Hepatocyte (in vitro differentiated cells): Measurements from ENCODE around the gene TPM2. TPM values are rescaled to one million over a fixed set of nuclear protein-coding genes. Genes with fewer than 3 reads are reported as not detected.

Experiments used
- DNase-seq: peaks from one replicate; pipeline ENCODE4 v3.0.0-alpha.2; 2016; ENCODE audit warnings: low spot score
- H2AFZ ChIP-seq: fragments of 200-600 bp; sonication (generic); 2 replicates; pipeline ENCODE4 v1.6.0; 2016; ENCODE audit warnings: antibody characterized with exemption, mild to moderate bottlenecking
- H3K27ac ChIP-seq: fragments of 200-600 bp; sonication (generic); 2 replicates; pipeline ENCODE4 v1.5.1; 2016; ENCODE audit warnings: mild to moderate bottlenecking
- H3K27me3 ChIP-seq: fragments of 200-600 bp; sonication (generic); 2 replicates; pipeline ENCODE4 v1.6.1; 2016
- H3K36me3 ChIP-seq: fragments of 200-600 bp; sonication (generic); replicated peaks from 2 replicates; pipeline ENCODE4 v1.5.1; 2016; ENCODE audit warnings: low read depth; ENCODE audit not compliant: insufficient read depth
- H3K4me1 ChIP-seq: fragments of 200-600 bp; sonication (generic); 2 replicates; pipeline ENCODE4 v1.5.1; 2016; ENCODE audit warnings: mild to moderate bottlenecking, moderate library complexity; ENCODE audit not compliant: insufficient read depth
- H3K4me2 ChIP-seq: fragments of 200-600 bp; sonication (generic); 2 replicates; pipeline ENCODE4 v1.6.0; 2016
- H3K4me3 ChIP-seq: fragments of 200-600 bp; sonication (generic); 2 replicates; pipeline ENCODE4 v1.5.1; 2016; ENCODE audit warnings: mild to moderate bottlenecking
- H3K79me2 ChIP-seq: fragments of 200-600 bp; sonication (generic); 2 replicates; pipeline ENCODE4 v1.6.0; 2017; ENCODE audit warnings: mild to moderate bottlenecking
- H3K9me2 ChIP-seq: fragments of 200-600 bp; sonication (generic); replicated peaks from 2 replicates; pipeline ENCODE4 v1.6.0; 2017; ENCODE audit warnings: mild to moderate bottlenecking; ENCODE audit not compliant: insufficient read depth
- H3K9me3 ChIP-seq: fragments of 200-600 bp; sonication (generic); 2 replicates; pipeline ENCODE4 v1.5.1; 2016; ENCODE audit warnings: low read depth, mild to moderate bottlenecking
- H4K20me1 ChIP-seq: fragments of 200-600 bp; sonication (generic); 2 replicates; pipeline ENCODE4 v1.6.0; 2016; ENCODE audit warnings: mild to moderate bottlenecking; ENCODE audit not compliant: insufficient read depth, poor library complexity, severe bottlenecking
- EZH2 ChIP-seq: fragments of 200-600 bp; sonication (generic); IDR thresholded peaks from 2 replicates; pipeline ENCODE4 v1.6.1; 2016; ENCODE audit warnings: antibody characterized with exemption, mild to moderate bottlenecking, borderline replicate concordance
- EZH2phosphoT487 ChIP-seq: fragments of 200-600 bp; sonication (generic); IDR thresholded peaks from one replicate; pipeline ENCODE4 v1.6.1; 2018; ENCODE audit warnings: antibody characterized with exemption, mild to moderate bottlenecking, low read depth, moderate library complexity; ENCODE audit not compliant: unreplicated experiment, severe bottlenecking
- WGBS: methylation state at CpG from one replicate; pipeline ENCODE4 v1.1.6; 2016; ENCODE audit warnings: low lambda C conversion rate; ENCODE audit errors: missing lambda C conversion rate; 5-methylcytosine and 5-hydroxymethylcytosine counted together
- polyA plus RNA-seq: library from polyadenylated mRNA; unstranded; fragments of >200 nt; fragmentation: Nextera tagmentation; extraction: Ambion mirVana; gene quantifications from 2 replicates; pipeline ENCODE4 v1.2.1, GENCODE V29; 2016
- total RNA-seq: library from RNA; depleted of rRNA; stranded (reverse); fragments of >200 nt; gene quantifications from 2 replicates; pipeline ENCODE4 v1.2.3, GENCODE V29; 2014
- TF ChIP-seq, protein P1 (sequence below): fragments of 200-600 bp; sonication (generic); IDR thresholded peaks from 2 replicates; pipeline ENCODE4 v1.5.1; 2016; ENCODE audit warnings: antibody characterized with exemption, mild to moderate bottlenecking; ENCODE audit not compliant: poor library complexity

TPM2 gene
- total and polyA plus RNA-seq, 2 experiments from 2014 or later: 98.7 to 166 TPM

DNA sequence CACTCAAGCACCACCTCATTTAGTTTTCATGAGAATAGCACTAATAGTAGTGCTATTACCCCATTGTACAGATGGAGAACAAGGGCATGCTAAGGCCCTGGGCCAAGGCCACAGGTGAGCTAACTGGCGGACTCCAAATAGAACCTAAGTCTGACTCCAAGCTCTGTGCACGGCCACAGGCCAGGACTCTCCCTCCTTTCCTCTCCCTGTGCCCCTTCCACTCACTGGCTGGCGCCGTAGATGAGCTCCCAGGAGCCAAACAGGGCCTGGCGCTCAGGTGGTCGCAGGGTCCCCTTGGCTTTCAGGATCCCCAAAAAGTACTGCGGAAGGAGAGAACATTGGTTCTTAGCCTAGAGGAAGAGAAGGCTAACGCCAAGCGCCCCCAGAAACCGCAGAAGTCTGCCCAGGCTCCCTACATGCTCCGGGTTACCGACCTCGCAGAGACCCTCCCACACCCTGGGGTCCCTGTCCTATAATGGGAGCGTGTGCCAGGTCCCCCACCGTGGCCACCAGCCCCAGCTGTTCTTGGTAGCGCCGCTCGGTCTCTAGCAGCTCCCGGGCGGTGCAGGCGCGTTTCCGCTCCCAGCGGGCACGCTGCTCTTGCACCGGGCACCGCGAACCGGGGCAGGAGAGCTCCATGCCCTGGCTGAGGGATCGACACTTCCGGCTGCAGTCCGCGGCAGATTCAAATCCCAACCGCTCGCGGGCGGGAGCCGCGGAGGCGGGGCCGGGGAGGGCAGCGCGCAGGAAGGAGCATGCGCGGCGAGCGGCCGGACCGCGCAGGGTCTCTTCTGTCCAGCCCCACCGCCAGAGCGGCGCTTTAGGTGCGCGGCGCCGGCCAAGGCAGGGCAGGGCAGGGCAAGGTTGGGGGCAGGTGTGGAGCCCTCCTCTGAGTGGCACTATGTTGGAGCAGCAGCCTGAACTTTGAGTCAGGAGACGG lies 24.9 kb downstream of the TPM2 start, which contains the start of gene ARHGEF39:
Gene ARHGEF39 (minus strand): TSS at position 665 of the 940 bp plus-strand sequence. CDS start 26 bp downstream, at position 639.
- Histone ChIP-seq H3K36me3 (no peaks in the 10 kb centered on the region), H2AFZ (peak within 1 kb of the TSS; percentile 51), H3K9me3 (no peaks in the 10 kb centered on the region), H3K27me3 (no peaks in the 10 kb centered on the region), H3K4me1 (peaks cover 16% of the 10 kb centered on the region), H3K79me2 (peaks cover 4% of the 10 kb centered on the region), H3K4me2 (peak within 1 kb of the TSS; percentile 98), H3K9me2 (no peaks in the 10 kb centered on the region), H4K20me1 (no peaks in the 10 kb centered on the region), H3K4me3 (peak within 1 kb of the TSS; percentile 82), H3K27ac (peak within 1 kb of the TSS; percentile 36)
- DNase-seq: peak; percentile 92
- 8% methylated on average over 51 of the region's 58 CpGs for WGBS
- no peak for TF ChIP-seq EZH2phosphoT487
- TF ChIP-seq, protein P1, sequence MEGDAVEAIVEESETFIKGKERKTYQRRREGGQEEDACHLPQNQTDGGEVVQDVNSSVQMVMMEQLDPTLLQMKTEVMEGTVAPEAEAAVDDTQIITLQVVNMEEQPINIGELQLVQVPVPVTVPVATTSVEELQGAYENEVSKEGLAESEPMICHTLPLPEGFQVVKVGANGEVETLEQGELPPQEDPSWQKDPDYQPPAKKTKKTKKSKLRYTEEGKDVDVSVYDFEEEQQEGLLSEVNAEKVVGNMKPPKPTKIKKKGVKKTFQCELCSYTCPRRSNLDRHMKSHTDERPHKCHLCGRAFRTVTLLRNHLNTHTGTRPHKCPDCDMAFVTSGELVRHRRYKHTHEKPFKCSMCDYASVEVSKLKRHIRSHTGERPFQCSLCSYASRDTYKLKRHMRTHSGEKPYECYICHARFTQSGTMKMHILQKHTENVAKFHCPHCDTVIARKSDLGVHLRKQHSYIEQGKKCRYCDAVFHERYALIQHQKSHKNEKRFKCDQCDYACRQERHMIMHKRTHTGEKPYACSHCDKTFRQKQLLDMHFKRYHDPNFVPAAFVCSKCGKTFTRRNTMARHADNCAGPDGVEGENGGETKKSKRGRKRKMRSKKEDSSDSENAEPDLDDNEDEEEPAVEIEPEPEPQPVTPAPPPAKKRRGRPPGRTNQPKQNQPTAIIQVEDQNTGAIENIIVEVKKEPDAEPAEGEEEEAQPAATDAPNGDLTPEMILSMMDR: peak; percentile 42

DNA sequence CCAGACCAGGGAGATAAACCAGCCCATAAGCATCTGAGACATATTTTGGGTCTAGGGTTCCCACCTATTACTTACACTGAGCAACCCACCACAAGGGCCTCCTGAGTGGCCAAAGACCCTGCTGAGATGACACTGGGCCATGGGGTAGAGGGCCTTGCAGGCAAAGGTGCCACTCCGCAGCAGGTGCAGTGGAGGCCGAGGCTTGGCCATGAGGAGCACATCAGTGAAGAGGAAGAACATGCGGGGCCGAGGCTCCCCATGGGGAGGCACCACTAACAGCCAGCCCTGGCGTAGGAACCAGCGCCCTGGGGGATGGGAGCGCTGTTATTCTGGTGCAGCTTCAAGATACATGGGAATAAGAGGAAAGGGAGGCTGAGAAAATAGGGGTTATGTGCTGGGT lies 27.3 kb downstream of the TPM2 start:
- Histone ChIP-seq H4K20me1 (no peaks in the 10 kb centered on the region), H3K4me2 (no peak overlapping the region), H3K9me2 (no peaks in the 10 kb centered on the region), H3K36me3 (no peaks in the 10 kb centered on the region), H3K79me2 (peaks cover 11% of the 10 kb centered on the region), H3K4me1 (peaks cover 11% of the 10 kb centered on the region), H2AFZ (no peak overlapping the region), H3K27me3 (no peaks in the 10 kb centered on the region), H3K4me3 (no peak overlapping the region), H3K27ac (no peak overlapping the region), H3K9me3 (no peaks in the 10 kb centered on the region)
- 97% methylated on average over 7 of the region's 7 CpGs for WGBS
- TF ChIP-seq, protein P1: no peak
- TF ChIP-seq EZH2 (no peak), EZH2phosphoT487 (no peak)
- DNase-seq: no peak

DNA sequence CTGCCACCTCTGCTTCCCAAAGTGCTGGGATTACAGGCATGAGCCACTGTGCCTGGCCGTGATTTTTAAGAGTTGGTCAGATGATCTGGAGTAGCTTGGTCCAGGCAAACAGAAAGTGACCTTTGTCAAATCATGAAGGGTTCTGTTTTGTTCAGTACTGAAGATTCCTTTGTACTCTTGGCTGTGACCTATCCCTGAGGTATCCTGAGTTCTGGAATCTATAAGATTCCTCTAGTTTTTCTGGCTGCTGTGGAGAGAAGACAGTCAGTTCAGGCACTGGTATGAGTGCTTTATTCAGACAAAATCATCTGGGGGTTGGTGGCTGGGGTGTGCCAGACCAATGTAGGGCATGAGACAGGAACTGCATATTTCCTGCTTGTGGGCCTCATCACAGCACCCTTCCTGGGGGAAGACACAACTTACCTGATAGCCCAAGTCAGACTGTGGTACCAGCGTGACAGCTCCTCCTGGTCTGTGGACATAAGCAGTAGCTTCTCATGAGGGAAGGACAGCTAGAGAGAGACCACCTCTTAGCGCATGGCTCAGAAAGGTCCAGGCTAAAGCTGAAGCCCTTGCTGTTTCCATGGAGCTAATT lies 27.9 kb downstream of the TPM2 start:
- Histone ChIP-seq H3K79me2 (peaks cover 11% of the 10 kb centered on the region), H3K4me3 (no peak overlapping the region), H4K20me1 (no peaks in the 10 kb centered on the region), H3K9me3 (no peaks in the 10 kb centered on the region), H3K9me2 (no peaks in the 10 kb centered on the region), H3K4me2 (no peak overlapping the region), H2AFZ (no peak overlapping the region), H3K27me3 (no peaks in the 10 kb centered on the region), H3K4me1 (peaks cover 11% of the 10 kb centered on the region), H3K27ac (peak overlapping the region; percentile 50), H3K36me3 (no peaks in the 10 kb centered on the region)
- TF ChIP-seq EZH2: no peak
- 86% methylated on average over 3 of the region's 3 CpGs for WGBS
- no peak for DNase-seq

DNA sequence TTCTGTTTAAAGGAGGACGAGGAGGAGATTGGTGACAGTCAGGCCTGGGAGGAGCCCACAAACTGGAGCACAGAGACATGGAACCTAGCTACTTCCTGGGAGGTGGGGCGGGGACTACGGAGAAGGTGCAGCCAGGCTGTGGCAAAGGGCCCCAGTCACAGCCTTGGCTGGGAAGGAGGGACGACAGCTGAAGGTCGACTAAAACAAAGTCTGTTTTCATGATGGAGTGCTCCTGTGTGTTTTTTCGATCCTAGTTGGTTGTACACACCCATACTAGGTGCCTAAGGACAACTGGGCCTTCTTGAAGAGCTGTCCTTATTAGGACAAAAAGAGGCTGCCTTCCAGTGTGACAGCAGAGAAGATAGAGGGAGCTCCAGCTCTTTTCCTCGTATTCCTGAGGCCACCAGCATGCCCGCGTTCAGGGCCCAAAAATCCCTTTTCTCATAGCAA lies 28.7 kb downstream of the TPM2 start:
- no peak overlapping the region for H2AFZ ChIP-seq
- TF ChIP-seq EZH2 (no peak), EZH2phosphoT487 (no peak)
- TF ChIP-seq, protein P1: peak; percentile 47
- peak; percentile 47 for DNase-seq
- 77% methylated on average over 9 of the region's 9 CpGs for WGBS
- H3K4me1 ChIP-seq: peaks cover 11% of the 10 kb centered on the region
- peaks cover 11% of the 10 kb centered on the region for H3K79me2 ChIP-seq
- H3K36me3 ChIP-seq: no peaks in the 10 kb centered on the region
- peak overlapping the region; percentile 50 for H3K27ac ChIP-seq
- H3K27me3 ChIP-seq: no peaks in the 10 kb centered on the region
- no peak overlapping the region for H3K4me3 ChIP-seq
- H3K9me2 ChIP-seq: no peaks in the 10 kb centered on the region
- no peak overlapping the region for H3K4me2 ChIP-seq
- H3K9me3 ChIP-seq: no peaks in the 10 kb centered on the region
- no peaks in the 10 kb centered on the region for H4K20me1 ChIP-seq
